Choroid plexus epithelial cell (primary cell): Measurements from ENCODE around the gene DUS3L.

Experiments used
- DNase-seq: peaks from one replicate; pipeline ENCODE4 v3.0.0-alpha.2; 2010; ENCODE audit warnings: low read depth
- H3K4me3 ChIP-seq: 2 replicates; pipeline ENCODE4 v1.5.1; 2011; ENCODE audit warnings: low read depth, mild to moderate bottlenecking, control low read depth, low read length, moderate library complexity
- TF ChIP-seq, protein P1 (sequence below): conservative IDR thresholded peaks from 2 replicates; pipeline ENCODE4 v1.5.1; 2011; ENCODE audit warnings: low read depth, mild to moderate bottlenecking, control low read depth, inconsistent platforms, low read length, moderate library complexity

DUS3L gene

DNA sequence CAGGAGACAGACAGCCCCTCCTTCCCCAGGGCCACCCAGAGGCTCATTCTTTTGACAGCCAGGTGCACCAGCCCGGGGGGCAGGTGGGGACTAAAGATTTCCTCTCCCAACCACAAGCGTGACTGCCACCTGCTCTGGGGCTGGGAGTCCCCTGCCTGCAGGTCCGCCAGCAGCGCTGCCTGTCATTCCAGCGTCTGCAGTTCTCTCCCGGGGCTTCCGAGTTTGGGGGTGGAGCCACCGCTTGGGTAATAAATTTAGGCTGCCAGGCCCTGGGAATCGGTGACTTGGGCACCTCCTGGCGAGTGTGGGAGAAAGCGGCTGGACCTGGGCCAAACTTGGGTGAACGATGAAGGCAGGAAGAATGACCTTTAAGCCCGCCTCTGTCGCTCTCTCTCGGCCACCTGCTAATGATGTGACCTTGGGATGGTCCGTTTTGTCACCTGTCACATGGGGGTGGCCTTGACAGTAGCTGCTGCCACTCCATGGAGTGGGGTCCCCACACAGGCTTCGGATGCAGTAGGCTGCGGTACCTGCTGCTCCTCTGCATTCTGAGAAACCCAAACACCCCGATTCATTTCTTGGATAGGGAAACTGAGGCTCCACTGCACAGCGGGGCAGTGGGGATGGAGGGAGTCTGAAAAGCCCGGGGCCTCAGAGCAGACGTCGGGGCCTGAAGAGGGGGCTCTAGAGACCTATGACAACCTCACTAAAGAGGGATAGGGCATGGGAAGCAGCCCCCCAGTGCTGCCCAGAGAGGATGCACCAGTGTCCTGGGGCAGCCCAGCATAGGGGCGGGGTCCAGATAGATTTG is 35.8 kb upstream of the DUS3L start:
- no peak for DNase-seq
- TF ChIP-seq, protein P1, sequence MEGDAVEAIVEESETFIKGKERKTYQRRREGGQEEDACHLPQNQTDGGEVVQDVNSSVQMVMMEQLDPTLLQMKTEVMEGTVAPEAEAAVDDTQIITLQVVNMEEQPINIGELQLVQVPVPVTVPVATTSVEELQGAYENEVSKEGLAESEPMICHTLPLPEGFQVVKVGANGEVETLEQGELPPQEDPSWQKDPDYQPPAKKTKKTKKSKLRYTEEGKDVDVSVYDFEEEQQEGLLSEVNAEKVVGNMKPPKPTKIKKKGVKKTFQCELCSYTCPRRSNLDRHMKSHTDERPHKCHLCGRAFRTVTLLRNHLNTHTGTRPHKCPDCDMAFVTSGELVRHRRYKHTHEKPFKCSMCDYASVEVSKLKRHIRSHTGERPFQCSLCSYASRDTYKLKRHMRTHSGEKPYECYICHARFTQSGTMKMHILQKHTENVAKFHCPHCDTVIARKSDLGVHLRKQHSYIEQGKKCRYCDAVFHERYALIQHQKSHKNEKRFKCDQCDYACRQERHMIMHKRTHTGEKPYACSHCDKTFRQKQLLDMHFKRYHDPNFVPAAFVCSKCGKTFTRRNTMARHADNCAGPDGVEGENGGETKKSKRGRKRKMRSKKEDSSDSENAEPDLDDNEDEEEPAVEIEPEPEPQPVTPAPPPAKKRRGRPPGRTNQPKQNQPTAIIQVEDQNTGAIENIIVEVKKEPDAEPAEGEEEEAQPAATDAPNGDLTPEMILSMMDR: peak; percentile 12
- H3K4me3 ChIP-seq: peak overlapping the region; percentile 79

DNA sequence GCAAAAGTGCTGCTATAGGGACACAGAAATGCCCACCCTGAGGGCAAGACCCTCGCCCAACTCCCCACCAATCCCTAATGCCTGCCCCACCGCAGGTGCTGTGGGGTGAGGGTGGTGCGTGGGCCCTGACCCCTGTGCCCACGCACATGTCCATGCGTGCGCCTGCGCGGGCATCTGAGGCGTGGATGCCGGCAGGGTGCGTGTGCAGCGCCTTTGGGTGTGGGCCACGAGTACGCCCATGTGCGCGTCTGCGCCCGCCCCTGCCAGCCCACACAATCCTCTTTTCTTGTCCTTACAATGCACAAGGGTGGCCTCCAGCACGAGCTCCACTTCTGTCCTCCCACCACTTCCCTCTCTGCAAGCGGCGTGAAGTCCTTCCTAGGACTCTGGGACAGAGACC is 34.2 kb upstream of the DUS3L start:
- no peak for DNase-seq
- no peak overlapping the region for H3K4me3 ChIP-seq
- TF ChIP-seq, protein P1: no peak

DNA sequence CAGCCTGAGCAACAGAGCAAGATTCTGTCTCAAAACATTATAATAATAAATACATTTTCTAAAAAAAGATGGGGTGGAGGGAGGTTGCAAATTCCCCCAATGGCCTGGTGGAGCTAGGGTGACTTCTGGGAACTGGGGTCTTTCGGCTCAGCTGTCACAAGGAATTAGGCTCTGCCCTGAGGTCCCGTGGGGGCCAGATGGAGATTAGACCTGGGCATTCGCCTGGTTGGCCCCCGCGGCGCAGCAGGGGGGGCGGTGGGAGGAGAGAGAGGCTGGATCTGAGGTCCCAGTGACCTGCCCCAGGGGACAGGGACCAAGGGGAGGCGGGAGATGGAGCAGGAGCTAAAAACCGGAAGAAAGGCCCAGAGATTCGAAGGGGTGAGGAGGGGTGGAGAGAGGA is 33.8 kb upstream of the DUS3L start:
- no peak overlapping the region for H3K4me3 ChIP-seq
- DNase-seq: no peak
- TF ChIP-seq, protein P1: no peak

DNA sequence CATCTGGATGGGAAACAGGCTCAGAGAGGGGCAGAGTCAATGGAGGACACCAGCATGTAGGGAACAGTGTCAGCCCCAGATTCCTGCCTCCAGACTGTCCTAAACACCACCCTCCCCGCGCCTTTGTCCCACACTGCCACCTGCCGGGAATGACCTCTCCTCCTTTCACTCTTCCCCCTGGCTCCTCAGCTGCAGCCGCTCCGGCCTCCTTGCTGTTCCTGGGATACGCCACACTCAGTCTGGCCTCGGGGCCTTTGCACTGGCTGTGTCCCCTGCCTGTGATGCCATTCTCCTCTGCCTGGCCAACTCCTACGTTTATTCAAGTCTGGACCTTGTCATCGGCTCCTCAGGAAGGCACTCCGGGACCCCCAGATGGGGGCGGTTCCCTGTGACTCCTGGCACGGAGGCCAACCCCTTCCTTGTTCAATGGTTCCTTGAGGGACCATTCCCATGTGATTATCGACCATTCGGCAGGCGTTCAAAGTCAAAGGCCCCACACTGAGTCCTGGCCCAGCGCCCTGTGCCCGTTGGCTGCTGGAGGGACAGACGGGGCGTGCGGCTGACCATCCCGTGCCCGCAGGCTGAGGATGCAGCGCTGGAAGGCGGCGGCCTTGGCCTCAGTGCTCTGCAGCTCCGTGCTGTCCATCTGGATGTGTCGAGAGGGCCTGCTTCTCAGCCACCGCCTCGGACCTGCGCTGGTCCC is 32.8 kb upstream of the DUS3L start:
- no peak for DNase-seq
- H3K4me3 ChIP-seq: no peak overlapping the region
- TF ChIP-seq, protein P1: peak; percentile 17

DNA sequence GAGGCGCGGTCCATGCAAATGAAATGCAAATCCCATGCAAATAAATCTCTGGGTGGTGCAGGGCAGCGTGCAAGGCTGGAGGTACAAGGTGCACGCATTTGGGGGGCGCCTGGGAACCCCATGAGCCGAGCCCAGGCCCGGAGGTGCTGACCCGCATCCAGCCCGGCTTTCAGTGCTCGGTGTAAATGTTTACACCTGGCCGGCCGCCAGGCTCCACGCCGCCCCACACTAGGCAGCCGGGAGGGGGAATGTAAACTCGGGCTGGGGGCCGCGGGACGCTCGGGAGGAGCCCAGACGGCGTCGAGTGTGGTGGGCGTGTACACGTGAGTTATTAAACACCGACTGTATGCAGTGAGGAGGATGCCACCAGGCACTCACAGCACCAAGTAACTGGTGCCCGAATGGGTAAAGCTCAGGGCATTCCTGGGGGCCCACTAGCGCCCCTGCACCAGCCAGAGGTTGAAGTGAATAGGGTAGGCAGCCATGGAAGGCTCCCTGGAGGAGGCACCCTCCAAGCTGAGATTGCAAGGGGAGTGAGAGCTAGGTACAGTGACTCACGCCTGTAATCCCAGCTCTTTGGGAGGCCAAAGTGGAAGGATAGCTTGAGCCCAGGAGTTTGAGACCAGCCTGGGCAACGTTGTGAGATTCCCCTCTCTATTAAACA is 31.4 kb upstream of the DUS3L start:
- no peak overlapping the region for H3K4me3 ChIP-seq
- no peak for DNase-seq
- TF ChIP-seq, protein P1: no peak

DNA sequence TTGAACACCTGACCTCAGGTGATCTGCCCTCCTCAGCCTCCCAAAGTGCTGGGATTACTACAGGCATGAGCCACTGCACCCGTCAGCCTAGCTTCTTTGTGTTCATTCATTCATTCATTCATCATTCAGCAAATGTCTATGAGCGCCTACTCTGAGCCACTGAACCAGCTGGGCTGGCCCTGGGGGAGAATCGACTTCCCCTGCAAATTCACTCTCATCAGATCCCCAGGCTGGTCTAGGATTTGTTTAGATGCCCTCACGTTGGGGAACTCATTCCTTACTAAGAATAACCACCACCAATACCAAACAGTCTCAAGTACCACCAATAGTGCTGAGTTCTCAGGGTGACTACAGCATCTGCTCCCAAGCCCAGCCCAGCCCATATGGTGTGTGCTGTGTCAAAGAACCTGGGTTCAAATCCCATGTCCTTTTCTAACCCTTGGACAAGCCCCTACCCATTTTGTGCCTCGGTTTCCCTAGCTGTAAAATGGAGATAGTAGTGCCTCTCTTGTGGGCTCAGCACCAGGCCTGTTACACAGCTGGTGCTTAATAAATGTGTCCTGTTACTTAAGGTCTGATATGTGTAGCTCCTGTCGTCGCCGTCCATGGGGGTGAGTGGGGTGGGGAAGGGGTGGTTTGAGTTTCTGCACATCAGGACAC is 30.7 kb upstream of the DUS3L start:
- TF ChIP-seq, protein P1: no peak
- DNase-seq: no peak
- no peak overlapping the region for H3K4me3 ChIP-seq
